PC-3 (cell line): ENCODE measurements around the gene ORM2.

ENCODE experiments used
- EZH2 ChIP-seq: fragments of 300-600 bp; sonication (generic); IDR thresholded peaks from one replicate; pipeline ENCODE4 v1.6.1; 2017; ENCODE audit warnings: antibody characterized with exemption, mild to moderate bottlenecking, low read length; ENCODE audit not compliant: unreplicated experiment
- EZH2phosphoT487 ChIP-seq: fragments of 300-600 bp; sonication (generic); IDR thresholded peaks from 2 replicates; pipeline ENCODE4 v1.6.1; 2018; ENCODE audit warnings: mild to moderate bottlenecking, antibody characterized with exemption, low read length, borderline replicate concordance
- TF ChIP-seq, protein P1 (sequence below): fragments of 300-600 bp; sonication (generic); conservative IDR thresholded peaks from 2 replicates; pipeline ENCODE4 v1.5.1; 2017; ENCODE audit warnings: antibody characterized with exemption, low read depth, mild to moderate bottlenecking, low read length

DNA sequence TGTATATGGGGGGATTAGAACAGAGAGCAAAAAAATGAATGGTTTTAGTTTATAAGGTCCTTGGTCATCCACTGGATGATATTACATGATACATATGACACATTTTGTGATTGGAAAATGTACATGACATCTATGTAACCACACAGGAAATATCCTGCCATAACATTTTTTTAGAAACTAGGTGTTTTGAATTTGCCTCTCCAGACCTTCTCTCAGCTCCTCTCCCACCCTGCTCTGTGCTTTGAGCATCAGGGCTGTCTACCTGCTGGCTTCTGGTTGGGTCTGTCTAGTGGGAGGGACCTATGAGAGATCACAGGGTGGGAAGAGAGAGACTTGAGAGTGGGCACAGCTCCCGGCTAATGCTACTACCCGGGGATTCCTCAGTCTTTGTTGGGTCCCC, 33.8 kb downstream of the ORM2 start:
- TF ChIP-seq, protein P1, sequence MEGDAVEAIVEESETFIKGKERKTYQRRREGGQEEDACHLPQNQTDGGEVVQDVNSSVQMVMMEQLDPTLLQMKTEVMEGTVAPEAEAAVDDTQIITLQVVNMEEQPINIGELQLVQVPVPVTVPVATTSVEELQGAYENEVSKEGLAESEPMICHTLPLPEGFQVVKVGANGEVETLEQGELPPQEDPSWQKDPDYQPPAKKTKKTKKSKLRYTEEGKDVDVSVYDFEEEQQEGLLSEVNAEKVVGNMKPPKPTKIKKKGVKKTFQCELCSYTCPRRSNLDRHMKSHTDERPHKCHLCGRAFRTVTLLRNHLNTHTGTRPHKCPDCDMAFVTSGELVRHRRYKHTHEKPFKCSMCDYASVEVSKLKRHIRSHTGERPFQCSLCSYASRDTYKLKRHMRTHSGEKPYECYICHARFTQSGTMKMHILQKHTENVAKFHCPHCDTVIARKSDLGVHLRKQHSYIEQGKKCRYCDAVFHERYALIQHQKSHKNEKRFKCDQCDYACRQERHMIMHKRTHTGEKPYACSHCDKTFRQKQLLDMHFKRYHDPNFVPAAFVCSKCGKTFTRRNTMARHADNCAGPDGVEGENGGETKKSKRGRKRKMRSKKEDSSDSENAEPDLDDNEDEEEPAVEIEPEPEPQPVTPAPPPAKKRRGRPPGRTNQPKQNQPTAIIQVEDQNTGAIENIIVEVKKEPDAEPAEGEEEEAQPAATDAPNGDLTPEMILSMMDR = no peak
- TF ChIP-seq EZH2 = no peak
- TF ChIP-seq EZH2phosphoT487 = no peak
